ENCODE data around the gene TTBK1. TPM values are rescaled to one million over a fixed set of nuclear protein-coding genes. Genes with fewer than 3 reads are reported as not detected.

The TTBK1 gene
- polyA plus RNA-seq, 1 of the 3 experiments (the other 2 are of a cell fraction), result 0.94 TPM

DNA sequence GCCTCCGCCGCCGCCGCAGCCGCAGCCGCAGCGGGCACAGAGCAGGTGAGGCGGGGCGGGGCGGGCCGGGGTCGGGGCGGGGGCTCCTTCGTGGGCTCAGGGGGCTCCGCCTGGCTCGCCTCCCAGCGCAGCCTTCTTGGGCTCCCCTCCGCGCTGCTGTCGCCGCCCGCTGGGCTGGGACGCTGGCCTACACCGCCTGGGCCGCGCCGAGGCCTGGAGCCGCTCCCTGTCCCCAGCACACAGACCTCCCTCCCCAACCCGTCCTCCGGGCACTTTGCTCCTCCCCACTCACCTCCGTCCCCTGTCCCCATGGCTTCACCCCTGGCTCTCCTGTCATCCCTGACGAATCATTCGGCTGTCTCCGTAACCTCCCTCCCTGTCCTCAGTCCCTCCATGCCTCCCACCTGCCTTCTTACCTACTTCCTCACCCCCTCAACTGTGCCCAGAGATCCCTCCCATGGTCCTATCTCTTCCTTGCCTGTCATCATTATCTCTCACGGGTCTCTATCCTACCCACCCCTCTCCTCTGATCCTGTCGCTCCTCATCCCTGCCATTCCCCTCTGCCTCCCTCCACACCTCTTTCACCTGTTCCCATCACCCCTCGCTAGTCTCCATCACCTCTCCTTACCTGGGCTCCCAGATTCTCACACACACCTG, 512 bp downstream of the TTBK1 start (continued):
- TF ChIP-seq ZBTB33 (IDR thresholded peaks at IDR 0.05; ENCODE audit: borderline replicate concordance, low read depth), result no peak

- peak; percentile 85 for DNase-seq
- H3F3A ChIP-seq (replicated peaks; ENCODE audit: insufficient read depth), result no peaks in the 10 kb centered on the region
- H3K9me2 ChIP-seq, result no peaks in the 10 kb centered on the region
- H2AFZ ChIP-seq (ENCODE audit: low read depth), result 0 out of 2 replicates have a peak overlapping the region, but pooled peaks have one; percentile 41
- no peak overlapping the region for H3K9ac ChIP-seq
- peaks cover 0 to 25% of the 10 kb centered on the region in 2 experiments; a peak in 1 of 4 replicates for H3K4me1 ChIP-seq (ENCODE audit: control insufficient read depth in 1 of 2, insufficient read depth in 2 of 2, low read depth in 1 of 2, low read length in 1 of 2)
- peak overlapping the region; percentile 48 to 49; a peak in 3 of 4 replicates for H3K4me3 ChIP-seq (ENCODE audit: low read depth in 2 of 2, low read length in 1 of 2)
- no peaks in the 10 kb centered on the region for H3K36me3 ChIP-seq (replicated peaks in 1 of 2; ENCODE audit: control insufficient read depth in 1 of 2, insufficient read depth in 2 of 2, low read length in 1 of 2)
- no peaks in the 10 kb centered on the region for H3K79me2 ChIP-seq (ENCODE audit: insufficient read depth)
- H3K27ac ChIP-seq (ENCODE audit: low read depth in 2 of 2, low read length in 1 of 2), result peak overlapping the region in 1 of 2 experiments; percentile 43; a peak in 1 of 4 replicates
- no peaks in the 10 kb centered on the region for H4K20me1 ChIP-seq (ENCODE audit: insufficient read depth)
- H3K4me2 ChIP-seq, result peak overlapping the region; percentile 65; the same call in 1 of the 2 replicates
- no peaks in the 10 kb centered on the region for H3K9me3 ChIP-seq
- ChIA-PET CTCF (interaction anchor here (0.5 to 1.2 kb wide), 3 partner anchors 17 to 268 kb away, joined by 3 to 4 read pairs (median 3); partner anchors contain the start of genes DNPH1 and PEX6), POLR2A (interaction anchor here (0.6 to 1.4 kb wide), 4 partner anchors 32 to 317 kb away, joined by 3 to 4 read pairs (median 3); partner anchors contain the start of genes CNPY3 and CUL7)
- TF ChIP-seq MXI1 (IDR thresholded peaks at IDR 0.05; ENCODE audit: low read depth, low read length) (peak; percentile 68; the same call in 1 of the 2 replicates), ELF1 (IDR thresholded peaks at IDR 0.05) (no peak)
- WGBS (ENCODE audit: low lambda C conversion rate), result 50% methylated on average over 22 of the region's 27 CpGs
- peaks cover 15% of the 10 kb centered on the region; the same call in 1 of the 2 replicates for H3K27me3 ChIP-seq (ENCODE audit: insufficient read depth)
Observed at GRCh38 chr6:43246301-43247113, 3.2 kb downstream of the TTBK1 start.

DNA sequence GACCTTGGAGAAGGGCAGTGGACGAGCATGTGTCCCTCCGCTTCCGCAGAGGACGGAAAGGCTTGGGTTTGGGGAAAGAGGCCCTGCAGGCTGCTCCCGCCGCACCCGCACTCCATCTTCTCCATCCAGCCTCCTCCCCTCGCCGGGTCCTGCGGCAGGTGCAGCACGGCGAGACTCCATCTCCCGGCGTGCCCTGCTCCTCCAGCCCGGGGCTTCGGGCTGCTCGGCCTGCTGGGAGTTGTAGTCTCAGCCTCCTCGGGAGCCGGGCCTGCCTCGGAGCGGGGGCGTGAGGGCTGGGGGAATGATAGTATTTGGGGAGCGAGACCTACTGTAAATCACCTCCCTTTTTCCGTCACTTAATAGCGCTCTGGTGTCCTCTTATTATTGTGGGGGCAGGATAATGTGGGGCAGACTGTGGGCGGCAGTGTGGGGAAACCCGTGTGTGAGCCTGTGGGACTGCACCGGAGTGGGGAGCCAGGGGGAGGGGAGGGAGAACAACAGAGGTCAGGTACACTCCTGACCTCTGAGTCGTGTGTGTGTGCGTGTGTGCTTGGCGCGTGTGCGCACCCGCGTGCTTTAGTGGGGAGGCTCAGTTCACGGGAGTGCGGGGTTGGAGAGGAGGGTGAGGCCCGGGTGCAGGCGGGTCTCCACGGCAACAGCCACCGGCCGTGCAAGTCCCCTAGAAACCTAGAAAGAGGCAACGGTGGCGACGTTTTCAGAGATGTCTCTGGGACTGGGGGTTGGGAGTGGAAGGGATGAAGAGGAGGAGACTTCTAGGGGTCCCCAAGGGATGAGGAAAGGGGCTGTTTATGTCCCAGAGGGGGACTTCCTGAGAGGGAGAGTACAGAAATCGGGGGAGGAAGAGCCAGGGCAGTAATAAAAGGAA, 4.1 kb downstream of the TTBK1 start:
- Histone ChIP-seq H3K4me2 (peak overlapping the region; percentile 65; the same call in 1 of the 2 replicates), H4K20me1 (ENCODE audit: insufficient read depth) (no peaks in the 10 kb centered on the region), H3K79me2 (ENCODE audit: insufficient read depth) (no peaks in the 10 kb centered on the region), H3K4me3 (ENCODE audit: low read depth in 2 of 2, low read length in 1 of 2) (peak overlapping the region; percentile 48 to 49; a peak in 3 of 4 replicates), H3F3A (replicated peaks; ENCODE audit: insufficient read depth) (no peaks in the 10 kb centered on the region), H3K9me2 (no peaks in the 10 kb centered on the region), H3K36me3 (replicated peaks in 1 of 2; ENCODE audit: control insufficient read depth in 1 of 2, insufficient read depth in 2 of 2, low read length in 1 of 2) (no peaks in the 10 kb centered on the region), H3K4me1 (ENCODE audit: control insufficient read depth in 1 of 2, insufficient read depth in 2 of 2, low read depth in 1 of 2, low read length in 1 of 2) (peaks cover 0 to 25% of the 10 kb centered on the region in 2 experiments; a peak in 1 of 4 replicates), H3K27me3 (ENCODE audit: insufficient read depth) (peaks cover 7% of the 10 kb centered on the region; the same call in 1 of the 2 replicates), H2AFZ (ENCODE audit: low read depth) (0 out of 2 replicates have a peak overlapping the region, but pooled peaks have one; percentile 56), H3K9ac (no peak overlapping the region), H3K9me3 (no peaks in the 10 kb centered on the region), H3K27ac (ENCODE audit: low read depth in 2 of 2, low read length in 1 of 2) (peak overlapping the region in 1 of 2 experiments; percentile 43; a peak in 1 of 4 replicates)
- peak; percentile 96 for DNase-seq
- ChIA-PET POLR2A (interaction anchor here (0.7 to 1.4 kb wide), 2 partner anchors 124 to 194 kb away, joined by 3 read pairs; partner anchors contain the start of gene CUL7), CTCF (interaction anchor here (1.2 to 1.7 kb wide), 2 partner anchors 18 kb away, joined by 4 to 9 read pairs; partner anchors contain the start of gene DNPH1)
- WGBS (ENCODE audit: low lambda C conversion rate), result 25% methylated on average over 30 of the region's 46 CpGs
- TF ChIP-seq CHD2 (IDR thresholded peaks at IDR 0.05; ENCODE audit: low read length, partially characterized antibody), result peak; percentile 66
- TF ChIP-seq NRF1 (IDR thresholded peaks at IDR 0.05; ENCODE audit: low read depth, low read length), result no peak
- TF ChIP-seq GABPA (IDR thresholded peaks at IDR 0.05; ENCODE audit: low read depth), result peak; percentile 61
- no peak for TF ChIP-seq PBX3 (IDR thresholded peaks at IDR 0.05)
- no peak for TF ChIP-seq RAD21 (IDR thresholded peaks at IDR 0.05; ENCODE audit: low read length)
- TF ChIP-seq ELF1 (IDR thresholded peaks at IDR 0.05), result no peak
